ENCODE results near the gene TMEM200A.

Gene TMEM200A

GRCh38 chr6:130377915-130378314 lies 12.1 kb downstream of the TMEM200A start:
- no peak overlapping the region for H3K4me3 ChIP-seq (ENCODE audit: insufficient read length, low read depth)
- H3K27me3 ChIP-seq (ENCODE audit: insufficient read depth, insufficient read length), result no peaks in the 10 kb centered on the region
- no peaks in the 10 kb centered on the region for H3K4me1 ChIP-seq (ENCODE audit: insufficient read depth, insufficient read length)
- no peak overlapping the region for H3K9ac ChIP-seq (ENCODE audit: insufficient read length, low read depth)
- H3K36me3 ChIP-seq (ENCODE audit: insufficient read depth, insufficient read length, low read length), result no peaks in the 10 kb centered on the region
- TF ChIP-seq YY1 (IDR thresholded peaks at IDR 0.05; ENCODE audit: insufficient read depth, insufficient read length) (no peak), SUZ12 (IDR thresholded peaks at IDR 0.05; ENCODE audit: extremely low read depth, insufficient read depth, insufficient read length) (no peak), ZNF274 (IDR thresholded peaks at IDR 0.05; ENCODE audit: low read depth, low read length) (no peak)
- no peaks in the 10 kb centered on the region for H3K9me3 ChIP-seq (ENCODE audit: insufficient read depth, low read length)
- no peak for DNase-seq (ENCODE audit: low read depth, low spot score)

DNA sequence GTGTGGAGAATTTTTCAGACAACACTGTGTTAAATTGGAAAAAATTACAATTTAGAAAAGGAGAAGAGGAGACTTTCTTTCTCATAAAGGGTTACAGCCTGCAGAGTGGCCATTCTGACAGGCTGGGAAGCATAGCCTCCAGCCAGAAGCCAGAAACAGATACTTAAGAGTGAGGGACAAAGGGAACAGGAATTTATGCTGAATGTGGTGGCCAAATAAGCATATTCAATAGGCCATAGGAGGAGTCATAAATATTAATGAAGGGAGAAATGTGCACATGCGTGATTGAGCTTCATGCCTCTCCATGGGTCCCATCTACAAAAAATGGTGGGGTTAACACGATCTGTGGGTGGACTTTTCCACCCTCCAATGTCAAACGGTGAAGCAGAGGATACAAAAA lies 13.4 kb downstream of the TMEM200A start:
- Histone ChIP-seq H3K27me3 (ENCODE audit: insufficient read depth, insufficient read length) (no peaks in the 10 kb centered on the region), H3K9me3 (ENCODE audit: insufficient read depth, low read length) (no peaks in the 10 kb centered on the region), H3K36me3 (ENCODE audit: insufficient read depth, insufficient read length, low read length) (no peaks in the 10 kb centered on the region), H3K4me3 (ENCODE audit: insufficient read length, low read depth) (no peak overlapping the region), H3K4me1 (ENCODE audit: insufficient read depth, insufficient read length) (no peaks in the 10 kb centered on the region), H3K9ac (ENCODE audit: insufficient read length, low read depth) (no peak overlapping the region)
- no peak for DNase-seq (ENCODE audit: low read depth, low spot score)
- TF ChIP-seq YY1 (IDR thresholded peaks at IDR 0.05; ENCODE audit: insufficient read depth, insufficient read length) (no peak), SUZ12 (IDR thresholded peaks at IDR 0.05; ENCODE audit: extremely low read depth, insufficient read depth, insufficient read length) (no peak), ZNF274 (IDR thresholded peaks at IDR 0.05; ENCODE audit: low read depth, low read length) (no peak)

GRCh38 chr6:130381012-130381411 lies 15.2 kb downstream of the TMEM200A start:
- Histone ChIP-seq H3K9me3 (ENCODE audit: insufficient read depth, low read length) (no peaks in the 10 kb centered on the region), H3K9ac (ENCODE audit: insufficient read length, low read depth) (no peak overlapping the region), H3K27me3 (ENCODE audit: insufficient read depth, insufficient read length) (no peaks in the 10 kb centered on the region), H3K36me3 (ENCODE audit: insufficient read depth, insufficient read length, low read length) (no peaks in the 10 kb centered on the region), H3K4me1 (ENCODE audit: insufficient read depth, insufficient read length) (no peaks in the 10 kb centered on the region), H3K4me3 (ENCODE audit: insufficient read length, low read depth) (no peak overlapping the region)
- no peak for DNase-seq (ENCODE audit: low read depth, low spot score)
- no peak for TF ChIP-seq ZNF274 (IDR thresholded peaks at IDR 0.05; ENCODE audit: low read depth, low read length)
- TF ChIP-seq YY1 (IDR thresholded peaks at IDR 0.05; ENCODE audit: insufficient read depth, insufficient read length), result no peak
- no peak for TF ChIP-seq SUZ12 (IDR thresholded peaks at IDR 0.05; ENCODE audit: extremely low read depth, insufficient read depth, insufficient read length)

- Histone ChIP-seq H3K36me3 (ENCODE audit: insufficient read depth, insufficient read length, low read length) (no peaks in the 10 kb centered on the region), H3K9ac (ENCODE audit: insufficient read length, low read depth) (no peak overlapping the region), H3K9me3 (ENCODE audit: insufficient read depth, low read length) (no peaks in the 10 kb centered on the region), H3K4me3 (ENCODE audit: insufficient read length, low read depth) (no peak overlapping the region), H3K4me1 (ENCODE audit: insufficient read depth, insufficient read length) (no peaks in the 10 kb centered on the region), H3K27me3 (ENCODE audit: insufficient read depth, insufficient read length) (no peaks in the 10 kb centered on the region)
- no peak for DNase-seq (ENCODE audit: low read depth, low spot score)
- TF ChIP-seq YY1 (IDR thresholded peaks at IDR 0.05; ENCODE audit: insufficient read depth, insufficient read length) (no peak), SUZ12 (IDR thresholded peaks at IDR 0.05; ENCODE audit: extremely low read depth, insufficient read depth, insufficient read length) (no peak), ZNF274 (IDR thresholded peaks at IDR 0.05; ENCODE audit: low read depth, low read length) (no peak)
Measured at GRCh38 chr6:130381459-130382380, 15.9 kb downstream of the TMEM200A start.

GRCh38 chr6:130382872-130383490 lies 17.2 kb downstream of the TMEM200A start:
- no peak overlapping the region for H3K4me3 ChIP-seq (ENCODE audit: insufficient read length, low read depth)
- H3K36me3 ChIP-seq (ENCODE audit: insufficient read depth, insufficient read length, low read length), result no peaks in the 10 kb centered on the region
- no peaks in the 10 kb centered on the region for H3K4me1 ChIP-seq (ENCODE audit: insufficient read depth, insufficient read length)
- H3K9me3 ChIP-seq (ENCODE audit: insufficient read depth, low read length), result no peaks in the 10 kb centered on the region
- TF ChIP-seq YY1 (IDR thresholded peaks at IDR 0.05; ENCODE audit: insufficient read depth, insufficient read length) (no peak), SUZ12 (IDR thresholded peaks at IDR 0.05; ENCODE audit: extremely low read depth, insufficient read depth, insufficient read length) (no peak), ZNF274 (IDR thresholded peaks at IDR 0.05; ENCODE audit: low read depth, low read length) (no peak)
- H3K9ac ChIP-seq (ENCODE audit: insufficient read length, low read depth), result no peak overlapping the region
- H3K27me3 ChIP-seq (ENCODE audit: insufficient read depth, insufficient read length), result no peaks in the 10 kb centered on the region
- no peak for DNase-seq (ENCODE audit: low read depth, low spot score)

DNA sequence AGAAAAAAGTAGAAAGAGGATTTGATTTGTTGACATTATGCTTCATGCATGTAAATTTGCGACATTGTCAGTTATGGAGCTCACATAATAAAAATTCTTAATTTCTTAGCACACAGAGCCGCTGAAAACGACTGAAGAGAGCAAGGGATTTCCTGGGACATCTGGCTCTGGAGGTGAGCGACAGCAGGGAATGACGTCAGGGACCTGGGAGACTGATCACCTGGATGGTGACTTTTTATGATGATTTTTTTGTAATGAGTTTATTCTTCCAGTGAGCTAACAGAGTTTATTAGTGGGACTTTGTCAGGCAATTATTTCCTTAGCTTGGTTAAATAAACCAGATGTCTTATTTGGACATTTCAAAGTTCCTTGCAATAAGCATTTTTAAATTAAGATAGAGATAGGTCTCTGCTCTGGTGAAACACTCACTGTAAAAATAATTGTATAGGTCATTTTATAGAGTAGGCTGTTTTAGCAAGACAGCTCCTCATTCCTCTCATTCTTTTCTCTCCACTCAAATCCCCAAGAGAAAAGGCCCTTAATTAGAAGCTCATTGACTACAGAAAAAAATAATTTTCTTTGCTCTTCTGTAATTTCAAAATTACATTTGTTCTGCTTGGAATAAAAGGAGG lies 19.4 kb downstream of the TMEM200A start:
- TF ChIP-seq ZNF274 (IDR thresholded peaks at IDR 0.05; ENCODE audit: low read depth, low read length) (no peak), SUZ12 (IDR thresholded peaks at IDR 0.05; ENCODE audit: extremely low read depth, insufficient read depth, insufficient read length) (no peak), YY1 (IDR thresholded peaks at IDR 0.05; ENCODE audit: insufficient read depth, insufficient read length) (no peak)
- H3K9ac ChIP-seq (ENCODE audit: insufficient read length, low read depth), result no peak overlapping the region
- H3K4me1 ChIP-seq (ENCODE audit: insufficient read depth, insufficient read length), result no peaks in the 10 kb centered on the region
- H3K9me3 ChIP-seq (ENCODE audit: insufficient read depth, low read length), result no peaks in the 10 kb centered on the region
- H3K27me3 ChIP-seq (ENCODE audit: insufficient read depth, insufficient read length), result no peaks in the 10 kb centered on the region
- no peak for DNase-seq (ENCODE audit: low read depth, low spot score)
- H3K4me3 ChIP-seq (ENCODE audit: insufficient read length, low read depth), result no peak overlapping the region
- H3K36me3 ChIP-seq (ENCODE audit: insufficient read depth, insufficient read length, low read length), result no peaks in the 10 kb centered on the region

DNA sequence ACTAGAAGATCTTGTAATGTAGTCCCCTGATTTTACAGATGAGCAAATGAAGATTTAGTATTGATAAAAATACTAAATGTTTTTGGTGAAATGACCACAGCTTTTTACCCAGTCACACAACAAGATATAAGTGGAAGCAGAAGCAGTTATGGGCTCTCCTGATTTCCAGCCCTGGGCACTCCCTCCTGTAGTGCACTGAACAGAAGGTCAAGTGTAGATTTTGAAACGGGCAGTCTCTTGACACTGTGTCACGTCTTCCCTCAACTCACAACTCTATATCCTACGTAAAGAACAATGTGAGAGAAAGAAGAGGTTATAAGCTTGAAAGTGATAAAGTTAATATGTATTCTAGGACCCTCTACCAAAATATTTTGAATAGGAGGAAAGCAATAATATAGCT lies 23.3 kb downstream of the TMEM200A start:
- DNase-seq (ENCODE audit: low read depth, low spot score), result no peak
- Histone ChIP-seq H3K4me3 (ENCODE audit: insufficient read length, low read depth) (no peak overlapping the region), H3K9me3 (ENCODE audit: insufficient read depth, low read length) (no peaks in the 10 kb centered on the region), H3K9ac (ENCODE audit: insufficient read length, low read depth) (no peak overlapping the region), H3K36me3 (ENCODE audit: insufficient read depth, insufficient read length, low read length) (no peaks in the 10 kb centered on the region), H3K27me3 (ENCODE audit: insufficient read depth, insufficient read length) (no peaks in the 10 kb centered on the region), H3K4me1 (ENCODE audit: insufficient read depth, insufficient read length) (no peaks in the 10 kb centered on the region)
- TF ChIP-seq SUZ12 (IDR thresholded peaks at IDR 0.05; ENCODE audit: extremely low read depth, insufficient read depth, insufficient read length) (no peak), YY1 (IDR thresholded peaks at IDR 0.05; ENCODE audit: insufficient read depth, insufficient read length) (no peak), ZNF274 (IDR thresholded peaks at IDR 0.05; ENCODE audit: low read depth, low read length) (no peak)
